GM04504 (cell line): ENCODE data around the gene SPINK4.

Source experiments
- DNase-seq: peaks from one replicate; pipeline ENCODE4 v3.0.0-alpha.2; 2012; ENCODE audit warnings: low read depth

Gene SPINK4

GRCh38 chr9:33239921-33240320 lies at the start of gene SPINK4:
SPINK4 (plus strand) TSS chr9:33240167; CDS start chr9:33240209, 42 bp downstream.
- DNase-seq: no peak

GRCh38 chr9:33192493-33193255 lies 47.3 kb upstream of the SPINK4 start:
- peak; percentile 34 for DNase-seq

- no peak for DNase-seq
Observed at GRCh38 chr9:33193818-33194217, 46.1 kb upstream of the SPINK4 start.

GRCh38 chr9:33196736-33197135 lies 43.2 kb upstream of the SPINK4 start:
- no peak for DNase-seq

GRCh38 chr9:33197279-33198152 lies 42.5 kb upstream of the SPINK4 start:
- DNase-seq: no peak

- peak; percentile 52 for DNase-seq
Observed at GRCh38 chr9:33198165-33198564, 41.8 kb upstream of the SPINK4 start.

- DNase-seq: no peak
Observed at GRCh38 chr9:33202018-33202417, 37.9 kb upstream of the SPINK4 start.

- no peak for DNase-seq
Observed at GRCh38 chr9:33202552-33203201, 37.3 kb upstream of the SPINK4 start.

GRCh38 chr9:33209394-33209793 lies 30.6 kb upstream of the SPINK4 start:
- no peak for DNase-seq

- no peak for DNase-seq
Observed at GRCh38 chr9:33210006-33210715, 29.8 kb upstream of the SPINK4 start.

GRCh38 chr9:33211695-33212393 lies 28.1 kb upstream of the SPINK4 start:
- DNase-seq: no peak

GRCh38 chr9:33220681-33221567 lies 19.0 kb upstream of the SPINK4 start:
- DNase-seq: no peak

- DNase-seq: no peak
Observed at GRCh38 chr9:33221568-33221884, 18.4 kb upstream of the SPINK4 start.

- DNase-seq: no peak
Observed at GRCh38 chr9:33222031-33222430, 17.9 kb upstream of the SPINK4 start.

- no peak for DNase-seq
Observed at GRCh38 chr9:33223696-33224095, 16.3 kb upstream of the SPINK4 start.

- peak; percentile 46 for DNase-seq
Observed at GRCh38 chr9:33225319-33226147, 14.4 kb upstream of the SPINK4 start.

GRCh38 chr9:33227008-33227398 lies 13.0 kb upstream of the SPINK4 start:
- DNase-seq: no peak

GRCh38 chr9:33227741-33228140 lies 12.2 kb upstream of the SPINK4 start:
- DNase-seq: no peak

- no peak for DNase-seq
Observed at GRCh38 chr9:33228606-33229005, 11.4 kb upstream of the SPINK4 start.
